Activated naive CD4-positive, alpha-beta T cell treated with anti-CD3 and anti-CD28 coated beads, Interleukin-2, amount 10 ng/mL, durations not matched to agents 5 hours and 36 hours (primary cell): ENCODE results near the gene VARS1. TPM values are rescaled to one million over a fixed set of nuclear protein-coding genes. Genes with fewer than 3 reads are reported as not detected.

Experiments
- total RNA-seq, 2 experiments: library from RNA; stranded (reverse); gene quantifications; one replicate each; pipeline ENCODE4 v1.2.3, GENCODE V29; 2021

VARS1 gene
- 10 to 100 TPM; 74.6 to 79.2 TPM for total RNA-seq

GRCh38 chr6:31795616-31796298, at the start of gene VARS1:
TSS of gene VARS1 (minus strand) at chr6:31795752. CDS start at chr6:31795217, 535 bp downstream.

GRCh38 chr6:31827286-31828079, 31.9 kb upstream of the VARS1 start, which contains the start of gene HSPA1B:
TSS of gene HSPA1B (plus strand) at chr6:31827738. CDS start at chr6:31827951, 213 bp downstream.

GRCh38 chr6:31815025-31815838, 19.7 kb upstream of the VARS1 start, which contains the start of the genes HSPA1A and HSPA1L:
TSS of gene HSPA1A (plus strand) at chr6:31815543. CDS start at chr6:31815757, 214 bp downstream.
TSS of gene HSPA1L (minus strand) at chr6:31815283. CDS start at chr6:31811972, 3,311 bp downstream.

GRCh38 chr6:31806470-31807272, 11.1 kb upstream of the VARS1 start, which contains the start of gene LSM2:
TSS of gene LSM2 (minus strand) at chr6:31806966. CDS start at chr6:31806757, 209 bp downstream.

GRCh38 chr6:31776989-31777666, 18.4 kb downstream of the VARS1 start, which contains the start of gene VWA7:
TSS of gene VWA7 (minus strand) at chr6:31777328. CDS start at chr6:31776779, 549 bp downstream.

GRCh38 chr6:31762356-31762755, 33.2 kb downstream of the VARS1 start, which contains the start of gene SAPCD1:
TSS of gene SAPCD1 (plus strand) at chr6:31762656. CDS start at chr6:31763055, 399 bp downstream.

Other genes starting within 250 kb of the VARS1 start
- gene ATP6V1G2, start 249.1 kb downstream of the VARS1 start, total RNA-seq: 1 to 10 TPM; 3.5 to 4.2 TPM
- gene NFKBIL1, start 248.1 kb downstream of the VARS1 start, total RNA-seq: 10 to 100 TPM; 12.9 to 15.8 TPM
- gene LTA, start 223.5 kb downstream of the VARS1 start, total RNA-seq: 10 to 100 TPM; 29.6 TPM
- 10 to 100 TPM; 51.3 to 53.4 TPM for gene TNF, start 220.2 kb downstream of the VARS1 start, total RNA-seq
- gene LTB, start 213.3 kb downstream of the VARS1 start, total RNA-seq: 1,000 to 10,000 TPM; 1,438 to 1,452 TPM
- gene LST1, start 209.5 kb downstream of the VARS1 start, total RNA-seq: 10 to 100 TPM; 67.8 to 71.0 TPM
- gene NCR3, start 202.7 kb downstream of the VARS1 start, total RNA-seq: 10 to 100 TPM; 27.6 to 28.8 TPM
- gene AIF1, start 180.5 kb downstream of the VARS1 start, total RNA-seq: 10 to 100 TPM; 45.4 to 46.1 TPM
- 100 to 1,000 TPM; 210 to 211 TPM for gene PRRC2A, start 175.0 kb downstream of the VARS1 start, total RNA-seq
- 100 to 1,000 TPM; 278 to 280 TPM for gene BAG6, start 143.1 kb downstream of the VARS1 start, total RNA-seq
- gene APOM, start 139.9 kb downstream of the VARS1 start, total RNA-seq: 1 to 10 TPM; 3.8 to 3.9 TPM
- gene C6orf47, start 135.0 kb downstream of the VARS1 start, total RNA-seq: 10 to 100 TPM; 23.6 to 24.2 TPM
- 10 to 100 TPM; 26.4 to 29.1 TPM for gene GPANK1, start 130.8 kb downstream of the VARS1 start, total RNA-seq
- gene CSNK2B, start 129.7 kb downstream of the VARS1 start, total RNA-seq: 100 to 1,000 TPM; 181 to 195 TPM
- 10 to 100 TPM; 20.3 to 23.5 TPM for gene LY6G5B, start 125.8 kb downstream of the VARS1 start, total RNA-seq
- gene LY6G5C, start 114.7 kb downstream of the VARS1 start, total RNA-seq: 1 to 10 TPM; 1.8 to 2.2 TPM
- gene ABHD16A, start 92.4 kb downstream of the VARS1 start, total RNA-seq: 10 to 100 TPM; 50.4 to 54.9 TPM
- not detected for gene LY6G6F, start 88.9 kb downstream of the VARS1 start, total RNA-seq
- not detected for gene LY6G6D, start 80.4 kb downstream of the VARS1 start, total RNA-seq
- gene LY6G6C, start 74.0 kb downstream of the VARS1 start, total RNA-seq: not detected
- under 1 TPM; 0.22 to 0.43 TPM for gene MPIG6B, start 72.4 kb downstream of the VARS1 start, total RNA-seq
- gene DDAH2, start 66.5 kb downstream of the VARS1 start, total RNA-seq: 10 to 100 TPM; 18.1 to 18.9 TPM
- gene CLIC1, start 59.2 kb downstream of the VARS1 start, total RNA-seq: 100 to 1,000 TPM; 534 to 538 TPM
- 10 to 100 TPM; 47.4 to 47.7 TPM for gene MSH5, start 55.7 kb downstream of the VARS1 start, total RNA-seq
- 10 to 100 TPM; 11.3 to 12.0 TPM for gene SAPCD1, start 33.1 kb downstream of the VARS1 start, total RNA-seq
- 1 to 10 TPM; 3.8 to 3.9 TPM for gene VWA7, start 18.4 kb downstream of the VARS1 start, total RNA-seq
- 10 to 100 TPM; 72.5 to 75.6 TPM for gene LSM2, start 11.2 kb upstream of the VARS1 start, total RNA-seq
- gene HSPA1L, start 19.5 kb upstream of the VARS1 start, total RNA-seq: 1 to 10 TPM; 3.7 to 3.8 TPM
- 10 to 100 TPM; 75.8 to 83.8 TPM for gene HSPA1A, start 19.8 kb upstream of the VARS1 start, total RNA-seq
- gene HSPA1B, start 32.0 kb upstream of the VARS1 start, total RNA-seq: 10 to 100 TPM; 35.5 to 35.9 TPM
- gene NEU1, start 67.1 kb upstream of the VARS1 start, total RNA-seq: 10 to 100 TPM; 23.4 to 23.7 TPM
- gene SLC44A4, start 83.2 kb upstream of the VARS1 start, total RNA-seq: not detected
- gene EHMT2, start 101.9 kb upstream of the VARS1 start, total RNA-seq: 10 to 100 TPM; 60.9 to 61.4 TPM
- gene ZBTB12, start 106.3 kb upstream of the VARS1 start, total RNA-seq: 1 to 10 TPM; 1.5 to 2.4 TPM
- under 1 TPM; 0.51 to 0.93 TPM for gene C2, start 132.0 kb upstream of the VARS1 start, total RNA-seq
- not detected for gene CFB, start 150.3 kb upstream of the VARS1 start, total RNA-seq
- 10 to 100 TPM; 60.9 to 61.7 TPM for gene NELFE, start 163.2 kb upstream of the VARS1 start, total RNA-seq
- 10 to 100 TPM; 71.6 to 77.8 TPM for gene SKIC2, start 163.4 kb upstream of the VARS1 start, total RNA-seq
- gene DXO, start 176.4 kb upstream of the VARS1 start, total RNA-seq: 10 to 100 TPM; 17.1 to 17.9 TPM
- 1 to 10 TPM; 4.2 to 6.2 TPM for gene C4A, start 186.3 kb upstream of the VARS1 start, total RNA-seq
- gene C4B, start 219.0 kb upstream of the VARS1 start, total RNA-seq: 1 to 10 TPM; 3.4 to 3.5 TPM
- gene CYP21A2, start 242.7 kb upstream of the VARS1 start, total RNA-seq: not detected